ENCODE measurements around the gene ONECUT3. TPM values are rescaled to one million over a fixed set of nuclear protein-coding genes. Genes with fewer than 3 reads are reported as not detected.

The ONECUT3 gene
- total RNA-seq = not detected in 2 replicates

DNA sequence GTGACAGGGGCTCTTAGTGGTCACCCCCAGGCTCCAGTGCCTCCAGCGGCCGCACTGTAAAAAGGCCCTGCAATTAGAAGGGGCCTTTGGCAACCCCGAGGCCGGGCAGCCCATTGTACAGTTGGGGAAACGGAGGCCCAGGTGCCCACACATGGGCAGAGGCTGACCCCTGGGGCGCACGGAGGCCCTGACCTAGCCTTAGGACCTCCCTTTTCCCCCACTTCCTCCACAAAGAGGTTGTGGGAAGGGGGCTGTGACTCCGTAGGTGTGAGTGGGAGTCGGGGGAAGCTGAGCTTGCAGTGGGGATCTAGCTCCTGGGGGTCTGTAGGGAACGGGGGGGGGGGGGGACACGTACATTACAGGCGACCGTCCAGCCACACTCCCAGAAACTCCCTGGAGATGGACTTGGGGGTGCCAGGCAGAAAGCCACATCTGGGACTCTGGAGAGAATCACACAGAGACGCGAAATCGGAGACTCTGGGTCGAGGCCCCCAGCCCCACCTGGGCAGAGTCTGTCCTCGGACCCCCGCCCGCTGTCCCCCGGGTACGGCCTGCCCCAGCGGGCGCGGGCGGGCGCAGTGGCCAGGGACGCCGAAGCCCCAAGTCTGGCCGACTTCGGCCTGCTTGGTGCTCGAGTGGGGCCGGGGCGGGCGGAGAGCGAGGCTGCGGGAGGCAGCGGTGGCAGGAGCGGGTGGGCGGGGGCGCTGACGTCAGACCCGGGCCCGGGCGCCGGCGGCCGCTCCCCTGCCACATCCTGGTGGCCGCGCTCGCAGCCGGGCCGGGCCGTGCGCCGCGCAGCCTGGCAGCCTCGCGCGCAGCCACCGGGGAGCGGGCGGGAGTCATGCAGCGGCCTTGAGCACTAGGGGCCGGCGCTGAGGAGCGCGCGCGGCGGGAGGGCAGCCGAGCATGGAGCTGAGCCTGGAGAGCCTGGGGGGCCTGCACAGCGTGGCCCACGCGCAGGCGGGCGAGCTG lies at the start of gene ONECUT3:
Gene ONECUT3 (plus strand): TSS at position 750 of the 972 bp plus-strand sequence. CDS start 157 bp downstream, at position 907.

DNA sequence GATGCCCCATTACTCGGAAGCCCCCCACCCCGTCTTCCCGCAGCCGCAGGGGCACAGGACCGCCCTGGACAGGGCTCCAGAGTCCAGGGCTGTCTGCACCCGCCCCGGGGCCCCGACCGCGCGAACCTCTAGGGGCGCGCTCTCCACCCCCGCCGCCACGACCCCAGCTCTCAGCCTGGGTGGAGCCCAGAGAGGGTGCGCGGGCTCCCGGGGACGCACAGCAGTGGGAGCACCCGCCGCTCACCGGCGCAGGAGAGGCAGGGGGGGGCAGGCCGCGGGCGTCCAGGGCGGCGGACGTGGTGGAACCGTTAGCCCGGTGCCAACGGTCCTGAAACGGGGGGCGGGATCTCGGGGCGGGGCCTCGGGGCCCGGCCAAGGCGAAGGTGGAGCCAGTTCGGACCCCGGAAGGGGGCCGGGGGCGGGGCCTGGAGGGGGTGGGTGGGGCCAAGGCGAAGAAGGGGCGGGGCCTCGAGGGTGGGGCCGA lies 58.7 kb downstream of the ONECUT3 start, which contains the start of gene ATP8B3:
Gene ATP8B3 (minus strand): TSS at position 335 of the 484 bp plus-strand sequence. CDS start 540 bp downstream, outside the sequence.

Other genes with a start within 250 kb of the ONECUT3 start
- 3.5 and 12.6 TPM in 2 replicates for gene ADAMTSL5, start 240.5 kb upstream of the ONECUT3 start, total RNA-seq
- not detected in 2 replicates for gene PLK5, start 229.4 kb upstream of the ONECUT3 start, total RNA-seq
- 19.8 and 21.3 TPM in 2 replicates for gene MEX3D, start 185.2 kb upstream of the ONECUT3 start, total RNA-seq
- gene MBD3, start 160.6 kb upstream of the ONECUT3 start, total RNA-seq = 94.6 and 133 TPM in 2 replicates
- gene UQCR11, start 148.0 kb upstream of the ONECUT3 start, total RNA-seq = 69.8 and 75.0 TPM in 2 replicates
- 93.0 and 101 TPM in 2 replicates for gene TCF3, start 100.9 kb upstream of the ONECUT3 start, total RNA-seq
- 5.0 and 8.4 TPM in 2 replicates for gene ATP8B3, start 58.8 kb downstream of the ONECUT3 start, total RNA-seq
- 6.9 and 8.0 TPM in 2 replicates for gene REXO1, start 95.0 kb downstream of the ONECUT3 start, total RNA-seq
- 7.8 and 11.0 TPM in 2 replicates for gene KLF16, start 110.1 kb downstream of the ONECUT3 start, total RNA-seq
- gene ABHD17A, start 132.0 kb downstream of the ONECUT3 start, total RNA-seq = 138 and 142 TPM in 2 replicates
- gene ADAT3, start 151.9 kb downstream of the ONECUT3 start, total RNA-seq = 1.1 and 6.3 TPM in 2 replicates
- gene SCAMP4, start 151.9 kb downstream of the ONECUT3 start, total RNA-seq = 120 and 145 TPM in 2 replicates
- gene CSNK1G2, start 187.7 kb downstream of the ONECUT3 start, total RNA-seq = 62.7 and 78.4 TPM in 2 replicates